DLD1 (cell line): Measurements from ENCODE around the gene ZCCHC12.
"Not testable (repeated sequence)": the region's sequence is repeated elsewhere in the genome, so short reads cannot be mapped to it uniquely, and the experiment has no call there.

ENCODE experiments used
- in situ Hi-C: cut with HindIII; loops from 2 replicates; pipeline ENCODE4 v1.10.0; 2017; ENCODE audit warnings: low sequenced_read_pairs

ZCCHC12 gene

GRCh38 chrX:118823263-118824172 lies at the start of gene ZCCHC12:
ZCCHC12 (plus strand) TSS chrX:118823824; CDS start chrX:118825245, 1,421 bp downstream.
- in situ Hi-C loops = no loop called here

DNA sequence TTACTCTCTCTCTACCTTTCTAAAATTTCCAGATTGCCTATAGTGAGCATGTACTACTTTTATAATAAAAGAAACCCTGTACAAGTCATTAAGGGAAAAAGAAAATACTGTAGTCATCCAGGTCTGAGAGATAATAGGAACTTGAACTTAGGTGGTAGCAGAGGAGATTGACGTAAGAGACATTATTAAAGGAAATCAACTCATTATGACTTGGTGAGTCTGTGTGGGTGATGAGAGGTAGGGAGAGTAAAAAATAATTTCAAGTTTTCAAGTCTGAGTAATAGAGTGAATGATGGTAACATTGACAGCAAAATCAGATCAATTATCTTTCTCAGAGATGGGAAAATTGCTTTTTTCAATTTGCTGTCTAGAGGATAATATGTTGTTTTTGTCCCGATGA lies 44.0 kb upstream of the ZCCHC12 start:
- in situ Hi-C loops = no loop called here

- in situ Hi-C loops = no loop called here
These were observed 43.1 kb upstream of the ZCCHC12 start for GRCh38 chrX:118780509-118780908.

- in situ Hi-C loops = no loop called here
These were observed 42.7 kb upstream of the ZCCHC12 start for GRCh38 chrX:118780911-118781310.

DNA sequence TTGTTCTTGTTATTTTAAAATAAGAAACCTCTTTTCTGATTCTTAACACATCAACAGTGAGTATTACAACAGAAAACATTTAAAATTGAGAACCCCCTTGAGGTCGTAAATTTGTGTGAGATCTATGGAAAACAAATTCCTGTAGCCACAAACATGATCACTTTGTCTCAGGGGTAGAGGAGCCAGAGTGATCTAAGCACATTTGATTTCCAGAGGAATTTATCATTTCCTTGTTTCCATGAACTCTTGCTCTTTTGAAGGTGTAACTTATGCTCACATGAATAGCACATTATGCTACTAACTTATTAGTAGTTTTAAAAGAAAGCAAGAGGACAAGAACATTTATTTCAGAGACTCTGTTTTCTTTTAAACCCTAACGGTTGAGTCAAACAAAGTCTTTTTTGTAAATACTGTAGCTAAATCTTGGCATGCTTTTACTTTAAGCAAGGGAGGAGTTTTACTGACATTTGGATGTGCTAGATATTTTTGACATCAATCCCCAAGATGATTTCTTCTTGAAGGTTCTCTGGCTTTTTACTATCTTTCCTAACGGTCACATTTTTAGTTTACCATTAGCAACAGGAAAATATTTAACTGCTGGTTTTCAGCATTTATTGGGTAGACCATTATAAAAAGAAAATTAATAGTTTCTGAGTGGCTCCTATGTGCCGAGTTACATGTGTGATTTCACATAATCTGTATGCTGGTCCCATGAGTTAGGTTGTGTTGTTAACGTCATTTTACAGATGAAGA lies 27.9 kb upstream of the ZCCHC12 start:
- in situ Hi-C loops = no loop called here

DNA sequence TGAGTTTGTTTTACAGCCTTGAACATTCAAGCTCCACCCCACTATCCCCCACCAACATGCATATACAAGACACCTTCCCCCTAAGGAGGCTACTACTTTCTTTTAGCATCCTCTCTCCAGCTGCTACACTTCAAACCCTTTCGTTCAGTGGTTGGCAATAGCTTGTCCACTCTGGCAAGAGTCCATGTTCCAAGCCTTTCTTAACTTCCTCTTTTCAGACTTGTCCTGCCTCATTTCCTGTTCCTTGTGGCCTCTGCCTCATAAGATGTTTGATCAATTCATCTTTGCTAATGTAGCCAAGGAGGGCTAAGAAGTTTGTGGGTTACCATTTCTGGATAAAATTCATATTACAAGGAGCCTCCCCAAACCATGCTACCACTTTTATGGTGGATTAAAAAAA lies 20.8 kb upstream of the ZCCHC12 start:
- in situ Hi-C loops = no loop called here

GRCh38 chrX:118807151-118808017 lies 16.2 kb upstream of the ZCCHC12 start:
- in situ Hi-C loops = no loop called here

DNA sequence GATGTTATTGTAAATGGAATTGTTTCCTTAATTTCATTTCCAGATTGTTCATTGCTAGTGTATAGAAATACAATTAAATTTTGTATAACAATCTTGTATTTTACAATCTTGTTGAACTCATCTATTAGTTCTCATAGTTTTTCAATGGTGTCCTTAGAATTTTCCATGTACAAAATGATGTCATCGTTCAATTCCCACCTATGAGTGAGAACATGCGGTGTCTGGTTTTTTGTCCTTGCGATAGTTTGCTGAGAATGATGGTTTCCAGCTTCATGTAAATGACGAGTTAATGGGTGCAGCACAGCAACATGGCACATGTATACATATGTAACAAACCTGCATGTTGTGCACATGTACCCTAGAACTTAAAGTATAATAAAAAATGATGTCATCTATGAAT lies 6.4 kb upstream of the ZCCHC12 start:
- in situ Hi-C loops = not testable (repeated sequence)

DNA sequence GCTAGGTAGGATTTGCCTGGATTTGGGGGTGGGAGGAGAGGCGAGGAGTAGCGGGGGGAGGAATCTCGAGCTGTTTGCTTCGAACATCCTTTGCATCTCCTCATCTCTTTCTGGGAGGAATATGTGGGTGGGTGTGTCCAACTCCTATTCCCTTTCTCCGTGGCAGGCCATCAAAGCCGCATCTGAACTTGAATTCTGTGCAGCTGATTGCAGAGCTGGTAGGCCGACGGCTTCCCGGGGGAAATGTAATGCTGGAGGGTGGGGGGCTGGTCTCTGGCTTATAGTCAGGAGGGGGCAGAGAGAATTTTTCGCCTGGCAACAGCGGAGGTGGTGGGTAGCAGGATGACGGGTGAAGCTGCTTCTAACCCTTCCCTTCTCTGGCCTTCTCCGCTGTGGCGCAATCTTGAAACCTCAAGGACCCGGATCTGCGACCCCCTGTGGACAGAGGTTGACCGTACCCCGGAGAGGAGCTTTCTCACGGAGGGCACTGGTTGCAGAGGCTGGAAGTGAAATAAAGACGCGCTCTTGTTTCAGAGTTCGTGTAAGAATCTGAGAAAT lies 628 bp downstream of the ZCCHC12 start:
- in situ Hi-C loops = no loop called here

GRCh38 chrX:118825227-118825626 lies 1.6 kb downstream of the ZCCHC12 start:
- in situ Hi-C loops = no loop called here

GRCh38 chrX:118839334-118839958 lies 15.8 kb downstream of the ZCCHC12 start:
- in situ Hi-C loops = no loop called here

DNA sequence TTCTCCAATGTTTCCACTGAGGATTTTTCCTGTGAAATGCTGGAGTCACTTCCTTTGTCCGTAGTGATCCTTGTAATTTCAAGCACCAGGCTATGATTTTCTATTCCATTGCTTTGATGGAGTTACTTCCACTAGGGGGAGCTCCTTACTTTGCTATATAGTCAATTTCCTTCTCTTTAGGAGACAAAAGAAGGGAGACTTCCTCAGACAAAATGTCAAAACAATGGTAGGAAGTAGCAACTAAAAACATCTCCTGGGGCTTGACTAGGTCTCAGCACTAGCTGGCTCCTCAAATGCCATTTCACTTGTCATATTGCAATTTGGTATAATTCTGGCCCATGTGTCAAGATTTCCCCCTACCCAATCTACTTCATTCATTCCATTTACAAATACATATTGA lies 24.1 kb downstream of the ZCCHC12 start:
- in situ Hi-C loops = no loop called here

- in situ Hi-C loops = no loop called here
These were observed 30.0 kb downstream of the ZCCHC12 start for GRCh38 chrX:118853596-118853995.

GRCh38 chrX:118855681-118856310 lies 32.2 kb downstream of the ZCCHC12 start:
- in situ Hi-C loops = no loop called here

GRCh38 chrX:118857006-118857405 lies 33.4 kb downstream of the ZCCHC12 start:
- in situ Hi-C loops = no loop called here

- in situ Hi-C loops = no loop called here
These were observed 37.7 kb downstream of the ZCCHC12 start for GRCh38 chrX:118861338-118861737.

DNA sequence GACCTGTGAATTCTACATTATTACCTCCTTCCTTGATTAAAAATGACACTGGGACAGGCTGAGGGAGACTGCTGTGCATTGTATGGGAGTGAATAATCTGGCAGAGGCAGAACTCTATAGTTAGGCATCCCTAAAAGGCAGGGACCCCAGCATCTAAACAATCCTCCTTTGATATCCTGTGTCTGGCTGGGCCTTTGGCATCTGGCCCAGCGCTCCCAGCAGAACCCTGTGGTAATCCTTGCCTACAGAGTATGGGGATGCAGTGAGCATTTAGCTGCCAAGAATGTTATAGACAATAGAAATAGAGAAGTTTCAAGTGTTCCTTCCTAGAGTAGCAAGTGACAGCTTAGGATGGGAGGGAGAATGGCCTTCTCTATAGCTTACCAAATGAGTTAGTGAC lies 38.5 kb downstream of the ZCCHC12 start:
- in situ Hi-C loops = no loop called here

GRCh38 chrX:118862979-118863378 lies 39.4 kb downstream of the ZCCHC12 start:
- in situ Hi-C loops = no loop called here

DNA sequence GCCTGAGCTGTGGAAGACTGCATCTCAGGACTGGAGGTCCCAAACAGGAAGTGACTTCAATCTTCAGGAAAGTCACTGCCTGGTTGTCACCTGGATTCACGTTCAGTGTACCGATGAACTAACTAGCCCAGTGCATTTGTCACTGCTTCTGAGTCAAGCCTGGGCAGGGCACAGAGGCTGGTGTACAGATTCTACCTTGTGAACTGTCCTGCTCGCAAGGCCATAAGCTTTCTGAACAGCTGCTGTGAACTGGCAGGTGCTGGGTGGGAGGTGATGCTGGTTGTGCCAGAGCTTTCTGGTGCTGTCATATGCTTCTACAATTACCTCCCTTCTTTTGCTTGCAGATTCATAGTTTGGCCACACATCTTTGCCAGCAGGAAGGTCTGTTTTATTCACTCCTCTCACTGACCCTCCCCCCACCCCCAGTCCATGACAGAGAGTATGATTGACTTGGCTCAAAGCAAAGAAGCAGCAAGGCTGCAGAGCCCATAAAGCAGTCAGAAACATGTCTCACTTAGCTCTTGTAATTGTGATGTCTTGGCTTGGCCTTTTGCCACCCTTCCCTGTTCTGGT lies 40.5 kb downstream of the ZCCHC12 start:
- in situ Hi-C loops = no loop called here
